ENCODE results near the gene NOG. TPM values are rescaled to one million over a fixed set of nuclear protein-coding genes. Genes with fewer than 3 reads are reported as not detected.

Gene NOG
- total RNA-seq, 2 experiments from 2014 or later, result not detected

DNA sequence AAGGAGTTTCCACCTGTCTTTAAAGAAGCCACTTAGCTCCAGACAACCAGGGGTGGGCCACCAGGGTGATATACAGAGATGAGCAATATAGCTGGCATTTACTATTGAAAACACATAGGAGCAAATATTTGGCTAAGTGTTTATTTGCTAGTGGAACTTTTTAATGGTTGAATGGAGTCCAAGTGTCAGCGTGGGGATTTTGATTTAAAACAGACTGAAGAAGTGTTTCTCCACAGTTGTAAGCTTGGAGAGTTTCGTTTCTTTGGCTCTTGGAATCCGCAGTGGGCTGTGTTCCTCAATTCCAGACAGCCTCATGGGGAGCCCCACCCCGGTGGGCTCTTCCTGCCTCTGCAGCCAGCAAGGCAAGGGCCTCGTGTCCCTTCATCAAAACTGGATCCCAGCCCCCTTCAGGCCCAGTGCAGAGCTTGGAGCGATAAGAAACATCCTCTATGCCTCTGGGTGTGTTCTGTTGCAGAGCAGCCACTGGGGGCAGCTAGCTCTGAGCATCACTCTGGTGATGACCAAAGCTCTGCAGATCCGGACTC is 36.1 kb downstream of the NOG start:
- CTCF ChIA-PET (ENCODE audit: unreplicated experiment), result no interaction called here
- TF ChIP-seq EZH2phosphoT487 (IDR thresholded peaks at IDR 0.05; ENCODE audit: borderline replicate concordance, low read depth, low read length), result no peak
- TF ChIP-seq, protein P1, sequence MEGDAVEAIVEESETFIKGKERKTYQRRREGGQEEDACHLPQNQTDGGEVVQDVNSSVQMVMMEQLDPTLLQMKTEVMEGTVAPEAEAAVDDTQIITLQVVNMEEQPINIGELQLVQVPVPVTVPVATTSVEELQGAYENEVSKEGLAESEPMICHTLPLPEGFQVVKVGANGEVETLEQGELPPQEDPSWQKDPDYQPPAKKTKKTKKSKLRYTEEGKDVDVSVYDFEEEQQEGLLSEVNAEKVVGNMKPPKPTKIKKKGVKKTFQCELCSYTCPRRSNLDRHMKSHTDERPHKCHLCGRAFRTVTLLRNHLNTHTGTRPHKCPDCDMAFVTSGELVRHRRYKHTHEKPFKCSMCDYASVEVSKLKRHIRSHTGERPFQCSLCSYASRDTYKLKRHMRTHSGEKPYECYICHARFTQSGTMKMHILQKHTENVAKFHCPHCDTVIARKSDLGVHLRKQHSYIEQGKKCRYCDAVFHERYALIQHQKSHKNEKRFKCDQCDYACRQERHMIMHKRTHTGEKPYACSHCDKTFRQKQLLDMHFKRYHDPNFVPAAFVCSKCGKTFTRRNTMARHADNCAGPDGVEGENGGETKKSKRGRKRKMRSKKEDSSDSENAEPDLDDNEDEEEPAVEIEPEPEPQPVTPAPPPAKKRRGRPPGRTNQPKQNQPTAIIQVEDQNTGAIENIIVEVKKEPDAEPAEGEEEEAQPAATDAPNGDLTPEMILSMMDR (conservative IDR thresholded peaks at IDR 0.05; ENCODE audit: low read length), result 0 out of 2 replicates have a peak, but pooled peaks have one; percentile 33

DNA sequence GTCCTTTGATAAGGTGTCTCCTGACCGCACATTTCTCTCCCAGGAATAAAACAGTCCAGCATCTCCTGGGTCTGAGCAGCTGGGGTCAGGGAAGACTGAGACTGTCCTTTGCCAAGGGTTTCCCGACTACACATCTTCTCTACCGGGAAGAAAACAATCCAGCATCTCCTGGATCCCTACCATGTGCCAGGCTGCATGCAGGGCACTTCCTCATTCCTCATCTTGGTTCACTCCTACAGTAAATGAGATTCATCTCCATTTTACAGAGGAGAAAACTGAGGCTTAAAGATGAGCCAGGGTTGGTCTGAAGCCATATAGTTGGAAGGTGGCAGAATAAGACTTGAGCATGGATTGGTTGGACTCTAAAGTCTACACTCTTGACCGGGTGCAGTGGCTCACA is 36.7 kb downstream of the NOG start:
- Histone ChIP-seq H3K9me2 (ENCODE audit: insufficient read depth, low read length) (no peaks in the 10 kb centered on the region), H3K36me3 (ENCODE audit: insufficient read depth, low read length) (no peaks in the 10 kb centered on the region), H2AFZ (ENCODE audit: low read length) (no peak overlapping the region), H3K79me2 (ENCODE audit: insufficient read depth, low read depth, low read length) (no peaks in the 10 kb centered on the region), H3K4me2 (ENCODE audit: low read length) (no peak overlapping the region), H3K9me3 (ENCODE audit: low read length) (no peaks in the 10 kb centered on the region), H3K4me3 (ENCODE audit: low read depth, low read length, poor library complexity, severe bottlenecking) (no peak overlapping the region), H3K4me1 (ENCODE audit: insufficient read depth, low read length, poor library complexity, severe bottlenecking) (no peaks in the 10 kb centered on the region), H3K27ac (ENCODE audit: low read depth, low read length, poor library complexity, severe bottlenecking) (no peak overlapping the region), H4K20me1 (ENCODE audit: insufficient read depth, low read length) (no peaks in the 10 kb centered on the region; the same call in 1 of the 2 replicates)
- no peak for TF ChIP-seq EZH2phosphoT487 (IDR thresholded peaks at IDR 0.05; ENCODE audit: borderline replicate concordance, low read depth, low read length)
- TF ChIP-seq, protein P1 (conservative IDR thresholded peaks at IDR 0.05; ENCODE audit: low read length), result no peak
- intact Hi-C loops (cut with micrococcal nuclease; ENCODE audit: unreplicated experiment), result no loop called here
- BruUV-seq (replicated peaks), result no TSS peak
- ChIA-PET POLR2A (no interaction called here), CTCF (ENCODE audit: unreplicated experiment) (no interaction called here)
- DNase-seq (ENCODE audit: low spot score), result no peak

More for the DNA sequence above, 36.1 kb downstream of the NOG start:
- intact Hi-C loops (cut with micrococcal nuclease; ENCODE audit: unreplicated experiment), result no loop called here
- Histone ChIP-seq H3K9me3 (ENCODE audit: low read length) (no peaks in the 10 kb centered on the region), H3K9me2 (ENCODE audit: insufficient read depth, low read length) (no peaks in the 10 kb centered on the region), H3K79me2 (ENCODE audit: insufficient read depth, low read depth, low read length) (no peaks in the 10 kb centered on the region), H3K4me3 (ENCODE audit: low read depth, low read length, poor library complexity, severe bottlenecking) (no peak overlapping the region), H3K4me1 (ENCODE audit: insufficient read depth, low read length, poor library complexity, severe bottlenecking) (no peaks in the 10 kb centered on the region), H4K20me1 (ENCODE audit: insufficient read depth, low read length) (no peaks in the 10 kb centered on the region; the same call in 1 of the 2 replicates), H3K27ac (ENCODE audit: low read depth, low read length, poor library complexity, severe bottlenecking) (no peak overlapping the region), H3K4me2 (ENCODE audit: low read length) (no peak overlapping the region), H3K36me3 (ENCODE audit: insufficient read depth, low read length) (no peaks in the 10 kb centered on the region), H2AFZ (ENCODE audit: low read length) (no peak overlapping the region)
- DNase-seq (ENCODE audit: low spot score), result no peak
- POLR2A ChIA-PET, result interaction anchor here (0.7 kb wide), 1 partner anchor 23 kb away, joined by 4 read pairs; no protein-coding TSS in a partner anchor
- BruUV-seq (replicated peaks), result no TSS peak

DNA sequence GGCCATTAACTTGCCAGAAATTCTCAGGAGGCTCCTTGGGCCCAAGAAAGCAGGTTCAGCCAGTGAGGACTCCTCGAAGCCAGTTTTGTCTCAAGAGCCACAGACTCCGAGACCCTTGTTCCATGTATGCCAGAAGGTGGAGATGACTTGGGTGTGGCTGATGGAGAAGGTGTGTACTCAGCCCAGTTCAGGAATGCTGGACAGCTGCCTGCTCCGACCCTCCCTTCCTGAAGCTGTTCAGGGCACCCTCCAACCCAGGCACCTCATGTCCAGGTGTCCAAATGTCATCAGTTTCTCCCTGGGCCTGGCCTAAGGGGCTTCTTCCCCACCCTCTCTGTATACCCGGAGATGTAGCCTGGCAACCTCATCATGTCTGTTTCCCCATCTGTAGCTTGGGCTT is 40.2 kb downstream of the NOG start:
- no peak for DNase-seq (ENCODE audit: low spot score)
- POLR2A ChIA-PET, result no interaction called here
- TF ChIP-seq, protein P1 (conservative IDR thresholded peaks at IDR 0.05; ENCODE audit: low read length), result no peak
- no peak for TF ChIP-seq EZH2phosphoT487 (IDR thresholded peaks at IDR 0.05; ENCODE audit: borderline replicate concordance, low read depth, low read length)
- Histone ChIP-seq H3K4me1 (ENCODE audit: insufficient read depth, low read length, poor library complexity, severe bottlenecking) (no peaks in the 10 kb centered on the region), H3K79me2 (ENCODE audit: insufficient read depth, low read depth, low read length) (no peaks in the 10 kb centered on the region), H2AFZ (ENCODE audit: low read length) (no peak overlapping the region), H3K36me3 (ENCODE audit: insufficient read depth, low read length) (no peaks in the 10 kb centered on the region), H4K20me1 (ENCODE audit: insufficient read depth, low read length) (no peaks in the 10 kb centered on the region), H3K4me3 (ENCODE audit: low read depth, low read length, poor library complexity, severe bottlenecking) (no peak overlapping the region), H3K27ac (ENCODE audit: low read depth, low read length, poor library complexity, severe bottlenecking) (no peak overlapping the region), H3K9me2 (ENCODE audit: insufficient read depth, low read length) (no peaks in the 10 kb centered on the region), H3K9me3 (ENCODE audit: low read length) (no peaks in the 10 kb centered on the region), H3K4me2 (ENCODE audit: low read length) (no peak overlapping the region)
- no TSS peak for BruUV-seq (replicated peaks)
- intact Hi-C loops (cut with micrococcal nuclease; ENCODE audit: unreplicated experiment), result no loop called here
- CTCF ChIA-PET (ENCODE audit: unreplicated experiment), result no interaction called here
